ENCODE measurements around the gene ANKHD1.

DNA sequence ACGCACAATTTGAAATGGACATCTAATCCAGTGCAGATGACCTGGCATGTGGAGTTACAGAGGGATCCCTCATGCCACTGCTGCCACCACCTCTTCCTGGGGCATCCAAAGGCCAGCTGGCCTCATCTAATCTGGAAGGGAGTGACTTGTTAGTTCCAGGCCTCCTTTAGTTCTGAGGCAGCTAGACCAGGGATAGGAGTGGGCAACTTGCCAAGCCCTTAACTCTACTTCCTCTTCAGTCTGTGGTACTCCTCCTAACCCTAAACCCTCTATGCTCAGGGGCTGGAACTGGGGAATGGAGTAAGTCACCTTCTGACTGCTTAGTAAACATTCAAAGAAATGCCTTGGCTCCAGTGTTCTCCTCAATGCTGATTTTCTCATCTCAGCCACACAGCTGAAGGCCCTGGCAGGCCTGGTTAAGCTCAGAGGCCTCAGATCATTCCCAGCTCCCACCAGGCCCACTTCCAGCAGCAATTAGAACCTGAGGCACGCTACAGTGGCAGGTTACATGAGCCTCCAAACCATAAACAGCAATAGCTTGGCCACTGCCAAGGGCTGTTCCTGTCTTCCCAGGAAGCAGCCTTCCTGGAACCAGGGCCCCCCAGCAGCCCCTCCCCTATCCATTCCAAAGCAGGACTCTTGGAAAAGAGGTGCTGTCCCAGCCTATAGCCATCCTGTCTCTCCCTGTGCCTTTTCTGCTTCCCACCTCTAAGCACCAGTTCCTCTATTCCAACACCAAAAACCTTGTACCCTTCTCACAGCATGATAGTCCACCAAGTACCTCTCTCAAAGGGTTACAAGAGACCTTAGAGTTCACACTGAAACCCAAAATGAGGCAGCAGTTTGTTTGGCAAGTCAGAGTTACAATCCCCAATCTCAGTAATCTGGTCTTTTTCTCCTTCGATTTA is 147.9 kb downstream of the ANKHD1 start:
- TF ChIP-seq EP300 (IDR thresholded peaks at IDR 0.05; ENCODE audit: borderline replicate concordance in 1 of 2, low read depth in 1 of 2, low read length in 1 of 2): 0 out of 4 replicates have a peak, but pooled peaks of 1 of the 2 experiments have one; percentile 5
- TF ChIP-seq SMC3 (IDR thresholded peaks at IDR 0.05; ENCODE audit: low read depth, low read length): no peak
- TF ChIP-seq RAD21 (IDR thresholded peaks at IDR 0.05; ENCODE audit: low read length): 0 out of 2 replicates have a peak, but pooled peaks have one; percentile 1
- TF ChIP-seq, protein P1, sequence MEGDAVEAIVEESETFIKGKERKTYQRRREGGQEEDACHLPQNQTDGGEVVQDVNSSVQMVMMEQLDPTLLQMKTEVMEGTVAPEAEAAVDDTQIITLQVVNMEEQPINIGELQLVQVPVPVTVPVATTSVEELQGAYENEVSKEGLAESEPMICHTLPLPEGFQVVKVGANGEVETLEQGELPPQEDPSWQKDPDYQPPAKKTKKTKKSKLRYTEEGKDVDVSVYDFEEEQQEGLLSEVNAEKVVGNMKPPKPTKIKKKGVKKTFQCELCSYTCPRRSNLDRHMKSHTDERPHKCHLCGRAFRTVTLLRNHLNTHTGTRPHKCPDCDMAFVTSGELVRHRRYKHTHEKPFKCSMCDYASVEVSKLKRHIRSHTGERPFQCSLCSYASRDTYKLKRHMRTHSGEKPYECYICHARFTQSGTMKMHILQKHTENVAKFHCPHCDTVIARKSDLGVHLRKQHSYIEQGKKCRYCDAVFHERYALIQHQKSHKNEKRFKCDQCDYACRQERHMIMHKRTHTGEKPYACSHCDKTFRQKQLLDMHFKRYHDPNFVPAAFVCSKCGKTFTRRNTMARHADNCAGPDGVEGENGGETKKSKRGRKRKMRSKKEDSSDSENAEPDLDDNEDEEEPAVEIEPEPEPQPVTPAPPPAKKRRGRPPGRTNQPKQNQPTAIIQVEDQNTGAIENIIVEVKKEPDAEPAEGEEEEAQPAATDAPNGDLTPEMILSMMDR (IDR thresholded peaks at IDR 0.05): no peak
- TF ChIP-seq, protein P2, sequence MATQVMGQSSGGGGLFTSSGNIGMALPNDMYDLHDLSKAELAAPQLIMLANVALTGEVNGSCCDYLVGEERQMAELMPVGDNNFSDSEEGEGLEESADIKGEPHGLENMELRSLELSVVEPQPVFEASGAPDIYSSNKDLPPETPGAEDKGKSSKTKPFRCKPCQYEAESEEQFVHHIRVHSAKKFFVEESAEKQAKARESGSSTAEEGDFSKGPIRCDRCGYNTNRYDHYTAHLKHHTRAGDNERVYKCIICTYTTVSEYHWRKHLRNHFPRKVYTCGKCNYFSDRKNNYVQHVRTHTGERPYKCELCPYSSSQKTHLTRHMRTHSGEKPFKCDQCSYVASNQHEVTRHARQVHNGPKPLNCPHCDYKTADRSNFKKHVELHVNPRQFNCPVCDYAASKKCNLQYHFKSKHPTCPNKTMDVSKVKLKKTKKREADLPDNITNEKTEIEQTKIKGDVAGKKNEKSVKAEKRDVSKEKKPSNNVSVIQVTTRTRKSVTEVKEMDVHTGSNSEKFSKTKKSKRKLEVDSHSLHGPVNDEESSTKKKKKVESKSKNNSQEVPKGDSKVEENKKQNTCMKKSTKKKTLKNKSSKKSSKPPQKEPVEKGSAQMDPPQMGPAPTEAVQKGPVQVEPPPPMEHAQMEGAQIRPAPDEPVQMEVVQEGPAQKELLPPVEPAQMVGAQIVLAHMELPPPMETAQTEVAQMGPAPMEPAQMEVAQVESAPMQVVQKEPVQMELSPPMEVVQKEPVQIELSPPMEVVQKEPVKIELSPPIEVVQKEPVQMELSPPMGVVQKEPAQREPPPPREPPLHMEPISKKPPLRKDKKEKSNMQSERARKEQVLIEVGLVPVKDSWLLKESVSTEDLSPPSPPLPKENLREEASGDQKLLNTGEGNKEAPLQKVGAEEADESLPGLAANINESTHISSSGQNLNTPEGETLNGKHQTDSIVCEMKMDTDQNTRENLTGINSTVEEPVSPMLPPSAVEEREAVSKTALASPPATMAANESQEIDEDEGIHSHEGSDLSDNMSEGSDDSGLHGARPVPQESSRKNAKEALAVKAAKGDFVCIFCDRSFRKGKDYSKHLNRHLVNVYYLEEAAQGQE (IDR thresholded peaks at IDR 0.05; ENCODE audit: low read depth, low read length): no peak
- no peak for TF ChIP-seq YY1 (IDR thresholded peaks at IDR 0.05; ENCODE audit: low read depth)
- no peak for TF ChIP-seq TCF12 (IDR thresholded peaks at IDR 0.05)
- TF ChIP-seq, protein P3, sequence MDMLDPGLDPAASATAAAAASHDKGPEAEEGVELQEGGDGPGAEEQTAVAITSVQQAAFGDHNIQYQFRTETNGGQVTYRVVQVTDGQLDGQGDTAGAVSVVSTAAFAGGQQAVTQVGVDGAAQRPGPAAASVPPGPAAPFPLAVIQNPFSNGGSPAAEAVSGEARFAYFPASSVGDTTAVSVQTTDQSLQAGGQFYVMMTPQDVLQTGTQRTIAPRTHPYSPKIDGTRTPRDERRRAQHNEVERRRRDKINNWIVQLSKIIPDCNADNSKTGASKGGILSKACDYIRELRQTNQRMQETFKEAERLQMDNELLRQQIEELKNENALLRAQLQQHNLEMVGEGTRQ (IDR thresholded peaks at IDR 0.05; ENCODE audit: borderline replicate concordance, low read depth, low read length): no peak

Measured in SK-N-SH (cell line).